Suprapubic skin (tissue), 4 donors: ENCODE results near the gene MCF2L2.

Experiments used
- CTCF ChIP-seq, 2 donors: fragments of 200-600 bp in 1 of 2; fragments of 450-650 bp in 1 of 2; sonication (generic) in 1 of 2; IDR thresholded peaks; one replicate each; pipeline ENCODE4 v1.5.1; 2016 to 2019; ENCODE audit warnings: antibody characterized with exemption in 2 of 2, mild to moderate bottlenecking in 1 of 2, moderate library complexity in 1 of 2
- EP300 ChIP-seq: sonication (generic); formaldehyde crosslinking; IDR thresholded peaks from one replicate; pipeline ENCODE4 v1.6.1; 2017; ENCODE audit warnings: antibody characterized with exemption
- POLR2AphosphoS5 ChIP-seq, 3 donors: sonication (generic); formaldehyde crosslinking; IDR thresholded peaks; one replicate each; pipeline ENCODE4 v1.6.1; 2017; ENCODE audit warnings: antibody characterized with exemption in 3 of 3

- TF ChIP-seq CTCF (IDR thresholded peaks at IDR 0.05), result no peak
- TF ChIP-seq POLR2AphosphoS5 (IDR thresholded peaks at IDR 0.05), result no peak
- TF ChIP-seq EP300, result no peak
Observed at GRCh38 chr3:183144363-183144762, 284.1 kb downstream of the MCF2L2 start.
